Smooth muscle cell (in vitro differentiated cells): ENCODE measurements around the gene BTG2. TPM values are rescaled to one million over a fixed set of nuclear protein-coding genes. Genes with fewer than 3 reads are reported as not detected.

ENCODE experiments used
- DNase-seq: peaks from one replicate; lab custom pipeline; 2025; ENCODE audit not compliant: unreplicated experiment; lab: John Stamatoyannopoulos, UW
- H2AFZ ChIP-seq: fragments of 200-600 bp; sonication (generic); 2 replicates; pipeline ENCODE4 v1.6.0; 2016; ENCODE audit warnings: antibody characterized with exemption, low read depth, mild to moderate bottlenecking
- H3F3A ChIP-seq: fragments of 200-600 bp; sonication (generic); 2 replicates; pipeline ENCODE4 v1.6.0; 2017; ENCODE audit warnings: antibody characterized with exemption, low read depth
- H3K27ac ChIP-seq: fragments of 200-600 bp; sonication (generic); 2 replicates; pipeline ENCODE4 v1.5.1; 2016; ENCODE audit warnings: low read depth, mild to moderate bottlenecking
- H3K27me3 ChIP-seq: fragments of 200-600 bp; sonication (generic); 2 replicates; pipeline ENCODE4 v1.6.1; 2016; ENCODE audit warnings: low read depth, mild to moderate bottlenecking
- H3K36me3 ChIP-seq: fragments of 200-600 bp; sonication (generic); 2 replicates; pipeline ENCODE4 v1.5.1; 2016; ENCODE audit warnings: low read depth
- H3K4me1 ChIP-seq: fragments of 200-600 bp; sonication (generic); 2 replicates; pipeline ENCODE4 v1.5.1; 2016; ENCODE audit warnings: low read depth
- H3K4me2 ChIP-seq: fragments of 200-600 bp; sonication (generic); 2 replicates; pipeline ENCODE4 v1.6.0; 2016; ENCODE audit warnings: mild to moderate bottlenecking
- H3K4me3 ChIP-seq: fragments of 200-600 bp; sonication (generic); 2 replicates; pipeline ENCODE4 v1.5.1; 2016; ENCODE audit warnings: mild to moderate bottlenecking
- H3K79me2 ChIP-seq: fragments of 200-600 bp; sonication (generic); 2 replicates; pipeline ENCODE4 v1.6.0; 2016; ENCODE audit warnings: low read depth, mild to moderate bottlenecking
- H3K9ac ChIP-seq: fragments of 200-600 bp; sonication (generic); 2 replicates; pipeline ENCODE4 v1.6.0; 2016; ENCODE audit warnings: low read depth
- H3K9me3 ChIP-seq: fragments of 200-600 bp; sonication (generic); replicated peaks from 2 replicates; pipeline ENCODE4 v1.5.1; 2016; ENCODE audit warnings: low read depth
- H4K20me1 ChIP-seq: fragments of 200-600 bp; sonication (generic); 2 replicates; pipeline ENCODE4 v1.6.0; 2016; ENCODE audit warnings: low read depth
- WGBS: methylation state at CpG from one replicate; pipeline ENCODE4 v1.1.7; 2016; ENCODE audit warnings: low lambda C conversion rate; 5-methylcytosine and 5-hydroxymethylcytosine counted together
- polyA plus RNA-seq: library from polyadenylated mRNA; unstranded; fragments of >200 nt; fragmentation: Nextera tagmentation; extraction: Ambion mirVana; gene quantifications from 2 replicates; pipeline ENCODE4 v1.2.1, GENCODE V29; 2016
- total RNA-seq: library from RNA; depleted of rRNA; stranded (reverse); fragments of >200 nt; gene quantifications from 2 replicates; pipeline ENCODE4 v1.2.3, GENCODE V29; 2014
- TF ChIP-seq, protein P1 (sequence below): fragments of 200-600 bp; sonication (generic); IDR thresholded peaks from 2 replicates; pipeline ENCODE4 v1.5.1; 2017; ENCODE audit warnings: borderline replicate concordance, mild to moderate bottlenecking, antibody characterized with exemption; ENCODE audit not compliant: insufficient read depth, poor library complexity, severe bottlenecking

The BTG2 gene
- total and polyA plus RNA-seq, 2 experiments from 2014 or later: 80.0 to 93.8 TPM

- Histone ChIP-seq H3K9me3 (no peaks in the 10 kb centered on the region), H3K9ac (peak overlapping the region; percentile 43), H4K20me1 (no peaks in the 10 kb centered on the region), H3K27ac (peak overlapping the region; percentile 86), H3K4me3 (no peak overlapping the region), H2AFZ (no peak overlapping the region), H3K36me3 (no peaks in the 10 kb centered on the region), H3K4me1 (peaks cover 29% of the 10 kb centered on the region), H3F3A (no peaks in the 10 kb centered on the region), H3K27me3 (no peaks in the 10 kb centered on the region), H3K79me2 (no peaks in the 10 kb centered on the region), H3K4me2 (peak overlapping the region; percentile 80)
- no peak for DNase-seq
- TF ChIP-seq, protein P1, sequence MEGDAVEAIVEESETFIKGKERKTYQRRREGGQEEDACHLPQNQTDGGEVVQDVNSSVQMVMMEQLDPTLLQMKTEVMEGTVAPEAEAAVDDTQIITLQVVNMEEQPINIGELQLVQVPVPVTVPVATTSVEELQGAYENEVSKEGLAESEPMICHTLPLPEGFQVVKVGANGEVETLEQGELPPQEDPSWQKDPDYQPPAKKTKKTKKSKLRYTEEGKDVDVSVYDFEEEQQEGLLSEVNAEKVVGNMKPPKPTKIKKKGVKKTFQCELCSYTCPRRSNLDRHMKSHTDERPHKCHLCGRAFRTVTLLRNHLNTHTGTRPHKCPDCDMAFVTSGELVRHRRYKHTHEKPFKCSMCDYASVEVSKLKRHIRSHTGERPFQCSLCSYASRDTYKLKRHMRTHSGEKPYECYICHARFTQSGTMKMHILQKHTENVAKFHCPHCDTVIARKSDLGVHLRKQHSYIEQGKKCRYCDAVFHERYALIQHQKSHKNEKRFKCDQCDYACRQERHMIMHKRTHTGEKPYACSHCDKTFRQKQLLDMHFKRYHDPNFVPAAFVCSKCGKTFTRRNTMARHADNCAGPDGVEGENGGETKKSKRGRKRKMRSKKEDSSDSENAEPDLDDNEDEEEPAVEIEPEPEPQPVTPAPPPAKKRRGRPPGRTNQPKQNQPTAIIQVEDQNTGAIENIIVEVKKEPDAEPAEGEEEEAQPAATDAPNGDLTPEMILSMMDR: no peak
- 42% methylated on average over 12 of the region's 12 CpGs for WGBS
Observed at GRCh38 chr1:203289281-203289981, 15.9 kb upstream of the BTG2 start.

GRCh38 chr1:203289982-203290260 is 15.4 kb upstream of the BTG2 start:
- Histone ChIP-seq H3F3A (no peaks in the 10 kb centered on the region), H3K36me3 (no peaks in the 10 kb centered on the region), H3K9ac (peak overlapping the region; percentile 43), H3K79me2 (no peaks in the 10 kb centered on the region), H3K27ac (peak overlapping the region; percentile 86), H3K9me3 (no peaks in the 10 kb centered on the region), H3K27me3 (no peaks in the 10 kb centered on the region), H4K20me1 (no peaks in the 10 kb centered on the region), H3K4me2 (peak overlapping the region; percentile 80), H3K4me1 (peaks cover 29% of the 10 kb centered on the region), H2AFZ (no peak overlapping the region), H3K4me3 (no peak overlapping the region)
- DNase-seq: no peak
- WGBS: 62% methylated on average over 2 of the region's 2 CpGs
- TF ChIP-seq, protein P1: no peak

DNA sequence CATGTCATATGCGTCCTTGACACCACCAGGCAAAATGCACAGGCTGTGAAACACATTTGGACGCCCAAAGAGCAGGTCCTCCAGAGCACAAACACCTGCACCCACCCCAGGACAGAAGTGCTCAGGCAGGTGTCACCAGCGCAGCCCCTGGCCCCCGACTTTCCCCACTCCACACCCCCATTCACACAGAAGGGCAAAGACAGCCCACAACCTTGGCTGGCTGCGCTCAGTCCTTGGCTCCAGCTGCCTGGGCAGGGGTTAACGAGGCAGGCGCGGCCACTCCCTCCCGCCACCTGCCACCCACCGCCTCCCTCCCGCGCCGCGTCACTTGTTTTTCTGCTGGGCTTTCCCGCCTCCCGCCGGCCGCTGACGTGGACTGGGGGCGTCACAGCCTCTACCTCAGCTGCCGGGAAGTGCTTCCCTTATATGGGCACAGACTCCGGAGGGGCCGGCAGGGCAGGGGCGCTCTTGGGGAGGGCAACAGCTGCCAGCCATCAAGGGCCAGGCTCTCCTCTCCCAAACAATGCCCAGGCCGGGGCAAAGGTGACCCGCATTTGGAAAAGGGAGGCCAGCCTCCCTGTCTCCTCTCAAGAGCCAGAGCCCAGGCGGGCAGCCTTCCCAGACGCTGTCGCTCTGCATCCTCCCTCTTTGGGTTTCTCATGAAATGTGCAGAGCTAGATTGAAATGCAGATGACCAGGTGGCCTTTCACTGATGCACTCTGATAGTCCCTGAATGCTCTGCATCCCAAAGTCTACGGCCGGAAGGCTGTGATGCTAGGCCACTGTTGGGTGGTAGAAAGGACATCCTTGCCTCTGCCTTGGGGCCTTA is 14.8 kb upstream of the BTG2 start:
- peak; percentile 65 for DNase-seq
- TF ChIP-seq, protein P1: no peak
- no peaks in the 10 kb centered on the region for H3K27me3 ChIP-seq
- H3K4me3 ChIP-seq: peak overlapping the region; percentile 24
- peak overlapping the region; percentile 43 for H3K9ac ChIP-seq
- H3K79me2 ChIP-seq: no peaks in the 10 kb centered on the region
- WGBS: 17% methylated on average over 26 of the region's 31 CpGs
- H3K36me3 ChIP-seq: no peaks in the 10 kb centered on the region
- H3K9me3 ChIP-seq: no peaks in the 10 kb centered on the region
- no peaks in the 10 kb centered on the region for H3F3A ChIP-seq
- peak overlapping the region; percentile 86 for H3K27ac ChIP-seq
- peak overlapping the region; percentile 80 for H3K4me2 ChIP-seq
- no peaks in the 10 kb centered on the region for H4K20me1 ChIP-seq
- H3K4me1 ChIP-seq: peaks cover 29% of the 10 kb centered on the region
- peak overlapping the region; percentile 68 for H2AFZ ChIP-seq
